Lung (tissue), 12 donors: ENCODE results near the gene RALBP1. TPM values are rescaled to one million over a fixed set of nuclear protein-coding genes. Genes with fewer than 3 reads are reported as not detected.
A peak's percentile ranks its signal among the peaks of the same experiment; 100 is the strongest.

Experiments
- ATAC-seq: fragments of 200-7000 bp; cut with Tn5 transposase; one replicate; pipeline ENCODE4 v1.9.1; 2020; ENCODE audit warnings: moderate number of reproducible peaks; ENCODE audit not compliant: insufficient read depth, low FRiP score
- DNase-seq, 3 donors: peaks; one replicate each; pipeline ENCODE4 v3.0.0-alpha.2; 2013 to 2017
- H3K27ac ChIP-seq, 2 donors: one replicate each; pipeline ENCODE4 v1.5.1; 2013; ENCODE audit warnings: mild to moderate bottlenecking in 2 of 2, moderate library complexity in 2 of 2, control low read depth in 1 of 2, inconsistent platforms in 1 of 2, low read depth in 1 of 2, low read length in 1 of 2
- H3K27me3 ChIP-seq, 3 donors: one replicate each; pipeline ENCODE4 v1.5.1; 2013; ENCODE audit warnings: low read length in 2 of 3; ENCODE audit not compliant: control insufficient read depth in 3 of 3, insufficient read depth in 3 of 3
- H3K36me3 ChIP-seq, 4 donors: one replicate each; pipeline ENCODE4 v1.5.1; 2013; ENCODE audit warnings: low read length in 4 of 4, mild to moderate bottlenecking in 1 of 4, moderate library complexity in 1 of 4; ENCODE audit not compliant: control insufficient read depth in 4 of 4, insufficient read depth in 4 of 4
- H3K4me1 ChIP-seq, 5 donors: one replicate each; pipeline ENCODE4 v1.5.1; 2013; ENCODE audit warnings: low read length in 5 of 5, mild to moderate bottlenecking in 2 of 5, moderate library complexity in 1 of 5; ENCODE audit not compliant: control insufficient read depth in 5 of 5, insufficient read depth in 5 of 5
- H3K4me3 ChIP-seq: one replicate; pipeline ENCODE4 v1.5.1; 2013; ENCODE audit warnings: mild to moderate bottlenecking, control low read depth, moderate library complexity
- H3K9ac ChIP-seq, 2 donors: one replicate each; pipeline ENCODE4 v1.5.1; 2013; ENCODE audit warnings: low read length in 2 of 2, control low read depth in 1 of 2; ENCODE audit not compliant: insufficient read depth in 1 of 2
- H3K9me3 ChIP-seq, 4 donors: one replicate each; pipeline ENCODE4 v1.5.1; 2013; ENCODE audit warnings: low read length in 3 of 4, mild to moderate bottlenecking in 1 of 4, moderate library complexity in 1 of 4; ENCODE audit not compliant: control insufficient read depth in 4 of 4, insufficient read depth in 3 of 4
- WGBS, 2 donors: extraction: QIAGEN DNeasy Blood & Tissue Kit; methylation state at CpG; one replicate each; pipeline ENCODE4 v1.1.7; 2013; 5-methylcytosine and 5-hydroxymethylcytosine counted together
- polyA plus RNA-seq, 2 donors: library from polyadenylated mRNA; stranded (reverse); fragments of 200-250 nt; gene quantifications; one replicate each; pipeline ENCODE4 v1.2.1, GENCODE V29; 2013
- total RNA-seq, 2 donors: library from RNA; depleted of rRNA in 1 of 2; stranded (reverse); fragments of >200 nt in 1 of 2; gene quantifications; one replicate each; pipeline ENCODE4 v1.2.1, GENCODE V29; 2014 to 2021
- TF ChIP-seq, protein P1 (sequence below): IDR thresholded peaks from 2 replicates; pipeline ENCODE4 v1.5.1; 2012; ENCODE audit warnings: mild to moderate bottlenecking; ENCODE audit errors: control extremely low read depth, extremely low read depth
- donor health status: control.
- donor health status: control.
- donor health status: Bipolar disorder and iron deficiency.
- donor health status: healthy.
- donor health status: DM: yes; HTN: yes; CAD: no.

RALBP1 gene
- total and polyA plus RNA-seq, 4 donors: 19.8 to 58.2 (median 33.5) TPM

DNA sequence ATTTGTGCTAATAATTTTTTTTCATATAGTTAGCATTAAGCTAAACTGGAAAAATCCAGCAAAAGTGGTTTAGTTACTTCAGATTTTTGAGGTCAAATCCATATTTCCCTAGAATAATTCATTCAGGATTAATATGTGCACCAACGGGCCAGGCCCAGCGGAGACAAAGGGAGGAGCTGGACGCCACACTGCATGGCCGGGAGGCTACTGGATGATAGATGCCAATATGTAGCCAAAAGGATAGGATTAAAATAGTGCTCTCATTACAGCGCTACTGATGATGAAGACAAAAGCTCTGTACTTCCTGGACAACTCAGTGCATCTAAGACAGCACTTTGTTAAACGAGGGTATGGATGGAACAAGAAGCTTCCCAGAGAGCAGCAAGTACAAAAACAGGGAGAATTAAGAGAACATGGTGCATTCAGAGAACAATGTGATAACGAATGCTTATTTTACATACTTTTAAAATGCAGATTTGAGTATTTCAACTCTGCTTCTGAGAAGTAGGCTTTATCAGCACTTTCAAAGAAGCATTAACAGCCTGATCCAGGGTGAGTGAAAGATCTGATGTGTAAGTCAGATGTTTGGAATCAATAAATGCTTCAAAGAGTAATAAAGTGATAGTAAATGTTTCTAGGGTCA lies 99.3 kb downstream of the RALBP1 start:
- Histone ChIP-seq H3K4me1 (peaks cover 0 to 14% (median 5%) of the 10 kb centered on the region in 5 donors), H3K27me3 (no peaks in the 10 kb centered on the region), H3K27ac (no peak overlapping the region), H3K9me3 (no peaks in the 10 kb centered on the region), H3K36me3 (peaks cover 16 to 19% (median 17%) of the 10 kb centered on the region in 4 donors), H3K9ac (no peak overlapping the region), H3K4me3 (no peak overlapping the region)
- TF ChIP-seq, protein P1, sequence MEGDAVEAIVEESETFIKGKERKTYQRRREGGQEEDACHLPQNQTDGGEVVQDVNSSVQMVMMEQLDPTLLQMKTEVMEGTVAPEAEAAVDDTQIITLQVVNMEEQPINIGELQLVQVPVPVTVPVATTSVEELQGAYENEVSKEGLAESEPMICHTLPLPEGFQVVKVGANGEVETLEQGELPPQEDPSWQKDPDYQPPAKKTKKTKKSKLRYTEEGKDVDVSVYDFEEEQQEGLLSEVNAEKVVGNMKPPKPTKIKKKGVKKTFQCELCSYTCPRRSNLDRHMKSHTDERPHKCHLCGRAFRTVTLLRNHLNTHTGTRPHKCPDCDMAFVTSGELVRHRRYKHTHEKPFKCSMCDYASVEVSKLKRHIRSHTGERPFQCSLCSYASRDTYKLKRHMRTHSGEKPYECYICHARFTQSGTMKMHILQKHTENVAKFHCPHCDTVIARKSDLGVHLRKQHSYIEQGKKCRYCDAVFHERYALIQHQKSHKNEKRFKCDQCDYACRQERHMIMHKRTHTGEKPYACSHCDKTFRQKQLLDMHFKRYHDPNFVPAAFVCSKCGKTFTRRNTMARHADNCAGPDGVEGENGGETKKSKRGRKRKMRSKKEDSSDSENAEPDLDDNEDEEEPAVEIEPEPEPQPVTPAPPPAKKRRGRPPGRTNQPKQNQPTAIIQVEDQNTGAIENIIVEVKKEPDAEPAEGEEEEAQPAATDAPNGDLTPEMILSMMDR: no peak
- DNase-seq: peak in 1 of 3 donors; percentile 12
- ATAC-seq: no peak
- 89 to 92% methylated on average over 7 of the region's 7 CpGs for WGBS, 2 donors

DNA sequence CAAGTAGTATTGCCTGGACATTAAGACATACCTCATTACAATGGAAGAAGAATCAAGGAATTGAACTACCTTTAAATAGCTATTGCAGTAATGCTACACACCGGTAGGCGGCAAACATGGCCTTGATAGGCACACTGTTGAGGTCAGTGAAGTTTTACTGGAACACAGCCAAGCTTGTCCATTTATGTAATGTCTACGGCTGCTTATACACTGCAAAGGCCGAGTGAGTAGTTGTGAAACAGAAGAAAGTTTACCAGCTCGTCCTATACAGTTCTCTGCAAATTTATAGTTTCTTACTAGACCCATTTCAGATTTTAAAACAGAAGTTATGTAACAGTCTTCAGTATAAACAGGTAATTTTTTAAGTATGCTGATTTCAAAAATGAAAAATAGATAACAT lies 100.2 kb downstream of the RALBP1 start:
- peak overlapping the region in 1 of 2 donors; percentile 7 for H3K27ac ChIP-seq
- DNase-seq (peak; percentile 85 to 99 (median 97)), ATAC-seq (peak; percentile 92)
- no peaks in the 10 kb centered on the region for H3K9me3 ChIP-seq
- peaks cover 12 to 15% (median 14%) of the 10 kb centered on the region in 4 donors for H3K36me3 ChIP-seq
- peaks cover 0 to 14% (median 5%) of the 10 kb centered on the region in 5 donors for H3K4me1 ChIP-seq
- H3K4me3 ChIP-seq: no peak overlapping the region
- no peaks in the 10 kb centered on the region for H3K27me3 ChIP-seq
- 8 to 16% methylated on average over 5 of the region's 5 CpGs for WGBS, 2 donors
- TF ChIP-seq, protein P1: peak; percentile 74
- H3K9ac ChIP-seq: no peak overlapping the region

DNA sequence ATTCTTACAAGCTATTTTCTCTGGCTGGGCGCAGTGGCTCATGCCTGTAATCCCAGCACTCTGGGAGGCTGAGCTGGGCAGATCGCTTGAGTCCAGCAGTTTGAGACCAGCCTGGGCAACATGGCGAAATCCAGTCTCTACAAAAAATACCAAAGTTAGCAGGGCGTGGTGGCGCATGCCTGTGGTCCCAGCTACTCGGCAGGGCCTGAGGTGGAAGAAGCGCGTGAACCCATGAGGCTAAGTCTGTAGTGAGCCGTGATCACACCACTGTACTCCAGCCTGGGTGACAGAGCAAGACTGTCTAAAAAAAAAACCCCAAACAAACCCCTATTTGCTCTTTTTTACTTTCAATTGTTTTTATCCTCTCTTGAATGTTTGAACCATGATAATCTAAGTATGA lies 102.0 kb downstream of the RALBP1 start:
- WGBS, 2 donors: 91 to 96% methylated on average over 9 of the region's 9 CpGs
- ATAC-seq: no peak
- no peak overlapping the region for H3K9ac ChIP-seq

More for the DNA sequence above, 102.0 kb downstream of the RALBP1 start:
- Histone ChIP-seq H3K9me3 (no peaks in the 10 kb centered on the region), H3K4me3 (no peak overlapping the region), H3K36me3 (peaks cover 12 to 25% (median 20%) of the 10 kb centered on the region in 4 donors), H3K27ac (no peak overlapping the region), H3K4me1 (peaks cover 0 to 14% (median 5%) of the 10 kb centered on the region in 5 donors), H3K27me3 (no peaks in the 10 kb centered on the region)
- no peak for DNase-seq
- TF ChIP-seq, protein P1: no peak
